SK-N-SH (cell line): ENCODE measurements around the gene TEX12. TPM values are rescaled to one million over a fixed set of nuclear protein-coding genes. Genes with fewer than 3 reads are reported as not detected.

Experiments
- CTCF ChIA-PET: fragments of 300-600, 350-600 bp; formaldehyde crosslinking; extraction: SDS; loops from one replicate; lab custom pipeline; 2021; lab: Yijun Ruan, JAX
- POLR2A ChIA-PET: fragments of 350-600 bp; sonication (Branson Sonifier 250); formaldehyde crosslinking; extraction: SDS; loops from one replicate; lab custom pipeline; 2020; ENCODE audit warnings: antibody characterized with exemption, inconsistent platforms; lab: Yijun Ruan, JAX
- DNase-seq: peaks from one replicate; pipeline ENCODE4 v3.0.0; 2012
- H2AFZ ChIP-seq: fragments of 200-600 bp; sonication (generic); 2 replicates; pipeline ENCODE4 v1.8.1; 2016; ENCODE audit warnings: antibody characterized with exemption, mild to moderate bottlenecking, low read depth
- H3F3A ChIP-seq: fragments of 200-600 bp; sonication (generic); replicated peaks from 2 replicates; pipeline ENCODE3; 2016; ENCODE audit warnings: antibody characterized with exemption, mild to moderate bottlenecking; ENCODE audit not compliant: insufficient read depth
- H3K27ac ChIP-seq, 2 experiments: fragments of 200-500 bp in 1 of 2; fragments of 200-600 bp in 1 of 2; sonication (Bioruptor generic) in 1 of 2; sonication (generic), shearing (Covaris generic) in 1 of 2; 2 replicates each; pipeline versions ENCODE4 v1.5.1 to v1.6.1; 2014 to 2016; ENCODE audit warnings: low read depth in 2 of 2, inconsistent platforms in 1 of 2, low read length in 1 of 2, mild to moderate bottlenecking in 1 of 2, mixed read lengths in 1 of 2
- H3K27me3 ChIP-seq: fragments of 200-600 bp; sonication (generic), shearing (Covaris generic); 2 replicates; pipeline ENCODE4 v1.6.1; 2016; ENCODE audit warnings: mixed run types; ENCODE audit not compliant: insufficient read depth
- H3K36me3 ChIP-seq, 2 experiments: fragments of 200-500 bp in 1 of 2; fragments of 200-600 bp in 1 of 2; sonication (Bioruptor generic) in 1 of 2; sonication (generic) in 1 of 2; replicated peaks in 1 of 2; 2 replicates each; pipeline versions ENCODE3 to v1.5.1; 2014 to 2016; ENCODE audit warnings: low read length in 1 of 2, mild to moderate bottlenecking in 1 of 2; ENCODE audit not compliant: insufficient read depth in 2 of 2, control insufficient read depth in 1 of 2
- H3K4me1 ChIP-seq, 2 experiments: fragments of 200-500 bp in 1 of 2; fragments of 200-600 bp in 1 of 2; sonication (Bioruptor generic) in 1 of 2; sonication (generic), shearing (Covaris generic) in 1 of 2; 2 replicates each; pipeline versions ENCODE4 v1.5.1 to v1.6.1; 2014 to 2016; ENCODE audit warnings: low read depth in 1 of 2, low read length in 1 of 2, mixed run types in 1 of 2; ENCODE audit not compliant: insufficient read depth in 2 of 2, control insufficient read depth in 1 of 2
- H3K4me2 ChIP-seq: fragments of 200-600 bp; sonication (generic), shearing (Covaris generic); 2 replicates; pipeline ENCODE4 v1.6.1; 2017; ENCODE audit warnings: mixed run types
- H3K4me3 ChIP-seq, 2 experiments: fragments of 200-500 bp in 1 of 2; fragments of 200-600 bp in 1 of 2; sonication (Bioruptor generic) in 1 of 2; sonication (generic), shearing (Covaris generic) in 1 of 2; 2 replicates each; pipeline versions ENCODE4 v1.5.1 to v1.8.1; 2014 to 2016; ENCODE audit warnings: low read depth in 2 of 2, inconsistent platforms in 1 of 2, low read length in 1 of 2, mild to moderate bottlenecking in 1 of 2, mixed read lengths in 1 of 2, moderate library complexity in 1 of 2
- H3K79me2 ChIP-seq: fragments of 200-600 bp; sonication (generic); 2 replicates; pipeline ENCODE4 v1.8.1; 2017; ENCODE audit warnings: mild to moderate bottlenecking; ENCODE audit not compliant: insufficient read depth
- H3K9ac ChIP-seq: fragments of 200-600 bp; sonication (generic); 2 replicates; pipeline ENCODE4 v1.6.1; 2017; ENCODE audit warnings: mixed run types
- H3K9me2 ChIP-seq: fragments of 200-600 bp; sonication (generic); 2 replicates; pipeline ENCODE4 v1.6.1; 2017; ENCODE audit warnings: mixed run types
- H3K9me3 ChIP-seq: fragments of 200-600 bp; sonication (generic); 2 replicates; pipeline ENCODE4 v1.6.1; 2017; ENCODE audit warnings: mixed run types, mild to moderate bottlenecking, moderate library complexity
- H4K20me1 ChIP-seq: fragments of 200-600 bp; sonication (generic); 2 replicates; pipeline ENCODE4 v1.6.1; 2017; ENCODE audit warnings: mild to moderate bottlenecking, mixed run types; ENCODE audit not compliant: insufficient read depth
- CHD2 ChIP-seq: fragments of 150-350 bp; IDR thresholded peaks from 2 replicates; pipeline ENCODE4 v1.6.1; 2018; ENCODE audit warnings: low read length; ENCODE audit not compliant: partially characterized antibody
- ELF1 ChIP-seq: IDR thresholded peaks from 2 replicates; pipeline ENCODE4 v1.4.0; 2012
- EP300 ChIP-seq, 2 experiments: IDR thresholded peaks; 2 replicates each; pipeline versions ENCODE4 v1.4.0 to v1.6.1; 2012; ENCODE audit warnings: borderline replicate concordance in 1 of 2, low read depth in 1 of 2, low read length in 1 of 2
- FOXM1 ChIP-seq: IDR thresholded peaks from 2 replicates; pipeline ENCODE4 v1.4.0; 2012; ENCODE audit warnings: low read depth, mild to moderate bottlenecking
- PBX3 ChIP-seq: IDR thresholded peaks from 2 replicates; pipeline ENCODE4; 2012
- POLR2AphosphoS5 ChIP-seq: IDR thresholded peaks from 2 replicates; pipeline ENCODE4 v1.6.1; 2012; ENCODE audit warnings: low read depth, low read length
- RXRA ChIP-seq: IDR thresholded peaks from 2 replicates; pipeline ENCODE4 v1.4.0; 2012; ENCODE audit warnings: low read depth, mild to moderate bottlenecking, borderline replicate concordance
- TEAD4 ChIP-seq: IDR thresholded peaks from 2 replicates; pipeline ENCODE4 v1.4.0; 2012; ENCODE audit warnings: mild to moderate bottlenecking, borderline replicate concordance; ENCODE audit not compliant: insufficient read depth
- YY1 ChIP-seq: IDR thresholded peaks from 2 replicates; pipeline ENCODE4 v1.4.0; 2012; ENCODE audit warnings: low read depth, mild to moderate bottlenecking
- ZBTB33 ChIP-seq: IDR thresholded peaks from 2 replicates; pipeline ENCODE4 v1.4.0; 2012; ENCODE audit warnings: low read depth, borderline replicate concordance
- WGBS: methylation state at CpG from one replicate; pipeline ENCODE4 v1.1.6; 2017; ENCODE audit warnings: low lambda C conversion rate; 5-methylcytosine and 5-hydroxymethylcytosine counted together
- polyA plus RNA-seq, 3 experiments: library from polyadenylated mRNA; depleted of rRNA; stranded (reverse); fragments of >200 nt; gene quantifications; 2 replicates each; pipeline ENCODE4 v1.2.3, GENCODE V29; 2012

TEX12 gene
- polyA plus RNA-seq, 1 of the 3 experiments (the other 2 are of a cell fraction), result not detected

GRCh38 chr11:112179601-112180000 lies 12.4 kb downstream of the TEX12 start (continued):
- no peak for TF ChIP-seq ELF1
- TF ChIP-seq, all 33 proteins: peak for 0

GRCh38 chr11:112182867-112183266 lies 15.7 kb downstream of the TEX12 start:
- Histone ChIP-seq H3K27me3 (no peaks in the 10 kb centered on the region), H3K9ac (no peak overlapping the region), H3K4me1 (no peaks in the 10 kb centered on the region), H3K9me3 (no peaks in the 10 kb centered on the region), H3F3A (no peaks in the 10 kb centered on the region), H3K4me2 (no peak overlapping the region), H3K79me2 (no peaks in the 10 kb centered on the region), H2AFZ (no peak overlapping the region), H3K27ac (no peak overlapping the region), H3K4me3 (no peak overlapping the region), H3K36me3 (no peaks in the 10 kb centered on the region), H4K20me1 (no peaks in the 10 kb centered on the region), H3K9me2 (no peaks in the 10 kb centered on the region)
- POLR2A ChIA-PET, result no interaction called here
- CTCF ChIA-PET, result no interaction called here
- TF ChIP-seq FOXM1 (no peak), ZBTB33 (no peak), YY1 (no peak), ELF1 (no peak), CHD2 (no peak), EP300 (IDR thresholded peaks at IDR 0.05; ENCODE audit: borderline replicate concordance in 1 of 2, low read depth in 1 of 2, low read length in 1 of 2) (no peak)
- DNase-seq, result no peak
- 71% methylated on average over 1 of the region's 1 CpG for WGBS

- no peaks in the 10 kb centered on the region for H4K20me1 ChIP-seq
- DNase-seq, result no peak
- H3K4me2 ChIP-seq, result no peak overlapping the region
- no peaks in the 10 kb centered on the region for H3K9me3 ChIP-seq
- H3K27me3 ChIP-seq, result no peaks in the 10 kb centered on the region
- CTCF ChIA-PET, result interaction anchor here (1.8 kb wide), 1 partner anchor 11 kb away, joined by 3 read pairs; the partner anchor contains the start of gene BCO2
- H3K4me3 ChIP-seq, result no peak overlapping the region
- H2AFZ ChIP-seq, result no peak overlapping the region
- no peak overlapping the region for H3K27ac ChIP-seq
- no peaks in the 10 kb centered on the region for H3F3A ChIP-seq
- H3K9ac ChIP-seq, result no peak overlapping the region
- H3K4me1 ChIP-seq, result no peaks in the 10 kb centered on the region
- no peaks in the 10 kb centered on the region for H3K79me2 ChIP-seq
- H3K9me2 ChIP-seq, result no peaks in the 10 kb centered on the region
- TF ChIP-seq PBX3 (no peak), POLR2AphosphoS5 (no peak), TEAD4 (no peak), RXRA (no peak), YY1 (no peak)
- POLR2A ChIA-PET, result no interaction called here
- H3K36me3 ChIP-seq, result no peaks in the 10 kb centered on the region
Observed at GRCh38 chr11:112185883-112186282, 18.7 kb downstream of the TEX12 start.
